Smooth muscle cell of the brain vasculature (primary cell): ENCODE measurements around the gene SKA3.
"Not testable (repeated sequence)": the region's sequence is repeated elsewhere in the genome, so short reads cannot be mapped to it uniquely, and the experiment has no call there.

ENCODE experiments used
- DNase-seq: peaks from one replicate; pipeline ENCODE4 v3.0.0-alpha.2; 2012; ENCODE audit warnings: low read depth, low spot score

The SKA3 gene

DNA sequence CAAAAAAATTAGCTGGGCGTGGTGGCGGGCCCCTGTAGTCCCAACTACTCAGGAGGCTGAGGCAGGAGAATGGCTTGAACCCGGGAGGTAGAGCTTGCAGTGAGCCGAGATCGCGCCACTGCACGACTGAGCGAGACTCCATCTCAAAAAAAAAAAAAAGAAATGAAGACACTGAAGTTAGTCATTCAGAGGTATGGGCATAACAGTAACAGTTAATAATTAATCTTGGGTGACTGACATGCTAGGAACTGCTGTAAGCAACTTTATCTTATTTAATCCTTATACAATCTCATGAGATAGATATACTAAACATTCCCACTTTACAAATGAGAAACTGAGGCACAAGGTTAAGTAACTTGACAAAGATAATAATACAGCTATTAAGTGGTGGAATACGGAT is 4.9 kb downstream of the SKA3 start:
- DNase-seq: no peak

GRCh38 chr13:21165606-21166005 is 10.7 kb downstream of the SKA3 start:
- DNase-seq: not testable (repeated sequence)

DNA sequence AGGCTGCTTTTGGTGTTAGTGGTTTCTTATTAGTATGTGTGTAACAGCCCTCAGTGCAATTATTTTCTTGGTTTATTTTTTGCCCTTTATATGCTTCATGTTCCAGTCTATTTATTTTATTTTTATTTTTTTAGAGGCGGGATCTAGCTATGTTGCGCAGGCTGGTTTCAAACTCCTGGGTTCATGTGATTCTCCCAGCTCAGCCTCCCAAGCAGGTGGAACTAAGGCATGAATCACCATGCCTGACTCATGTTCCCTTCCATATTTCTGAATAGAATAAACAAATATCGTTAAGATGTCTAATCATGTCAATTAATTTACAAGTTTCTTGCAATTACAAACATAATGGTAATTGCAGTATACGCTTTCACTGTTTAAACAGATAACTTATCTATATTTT is 11.7 kb downstream of the SKA3 start:
- no peak for DNase-seq

- no peak for DNase-seq
Observed at GRCh38 chr13:21152251-21152899, 24.0 kb downstream of the SKA3 start.

DNA sequence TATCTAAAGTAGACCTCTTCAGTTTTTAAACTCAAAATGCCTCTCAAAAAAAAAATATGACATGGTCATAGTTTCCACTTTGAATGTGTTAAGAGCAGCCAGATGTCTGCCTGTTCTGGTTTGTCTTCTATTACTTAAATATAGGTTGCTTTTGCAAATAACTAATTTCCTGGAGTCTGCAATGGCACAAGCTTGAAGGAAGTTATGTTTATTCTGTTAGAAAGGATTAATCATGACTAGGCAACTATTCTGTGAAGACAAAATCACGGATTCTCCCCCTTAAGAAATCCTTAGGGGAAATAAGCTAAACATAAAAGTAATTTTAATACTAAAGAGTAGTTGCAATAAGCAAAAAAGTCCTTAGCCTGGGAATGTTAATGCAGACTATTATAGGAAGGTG is 26.3 kb downstream of the SKA3 start:
- no peak for DNase-seq

DNA sequence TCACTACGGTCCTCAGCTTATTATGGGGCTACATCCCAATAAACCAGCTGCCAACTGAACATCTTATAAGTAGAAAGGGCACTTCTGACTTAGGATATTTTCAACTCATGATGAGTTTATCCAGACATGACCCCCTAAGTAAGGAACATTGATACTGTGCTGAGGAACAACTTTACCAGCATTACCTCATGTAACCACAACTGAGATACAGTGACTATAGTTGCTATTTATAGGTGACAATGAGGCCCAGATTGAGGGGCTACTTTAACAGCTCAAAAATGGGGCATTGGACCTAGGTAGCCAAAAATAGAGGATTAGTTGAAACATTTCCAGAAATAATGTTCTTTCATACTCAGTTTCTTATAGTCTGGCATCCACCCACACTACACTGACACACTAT is 26.8 kb downstream of the SKA3 start:
- DNase-seq: no peak

DNA sequence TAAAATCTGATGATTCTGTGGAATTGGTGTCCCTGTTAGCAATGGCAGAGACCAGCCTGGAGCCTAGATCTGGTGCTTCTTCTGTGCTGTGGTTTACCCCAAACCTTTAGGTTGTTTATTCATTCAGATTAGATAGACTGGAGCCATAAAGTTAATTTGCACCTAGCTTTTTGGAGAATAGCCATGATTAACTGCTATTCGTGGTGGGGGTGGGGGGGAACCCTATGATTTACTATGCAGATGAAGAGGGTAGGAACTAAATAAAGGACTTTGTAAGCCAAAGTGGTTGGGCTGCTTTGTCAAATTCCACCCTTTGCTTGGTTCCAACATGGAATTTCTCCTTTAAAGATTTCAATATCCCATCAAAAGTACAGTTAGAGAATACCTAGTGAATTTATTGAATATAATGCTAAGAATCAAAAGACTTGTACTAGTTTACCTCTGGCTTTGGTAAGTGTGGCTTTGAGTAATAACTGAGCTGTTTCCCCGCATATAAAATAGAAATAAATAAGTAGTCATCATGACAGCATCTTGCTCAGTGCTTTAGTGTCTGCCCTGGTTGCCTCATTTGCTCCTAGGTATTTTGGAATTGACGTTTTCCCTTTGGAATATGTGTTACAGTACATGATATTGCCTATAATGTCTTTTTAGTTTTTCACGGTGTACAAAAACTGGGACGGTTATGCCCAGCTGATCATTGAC is 27.6 kb downstream of the SKA3 start:
- no peak for DNase-seq

- DNase-seq: no peak
Observed at GRCh38 chr13:21147827-21148226, 28.5 kb downstream of the SKA3 start.

DNA sequence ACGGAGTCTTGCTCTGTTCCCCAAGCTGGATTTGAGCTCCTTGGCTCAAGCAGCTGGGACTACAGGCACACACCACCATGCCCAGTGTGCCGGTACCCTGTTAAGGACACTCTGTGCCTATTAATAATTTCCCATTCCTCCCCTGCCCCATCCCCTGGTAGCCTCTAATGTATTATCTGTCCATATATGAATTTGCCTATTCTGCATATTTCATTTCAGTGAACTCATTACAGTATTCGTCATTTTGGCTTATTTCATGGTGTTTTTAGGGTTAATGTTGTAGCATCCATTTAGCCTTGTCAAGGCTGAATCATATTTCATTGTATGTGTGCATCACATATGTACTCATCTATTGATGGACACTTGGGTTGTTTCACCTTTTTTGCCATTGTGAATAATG is 33.6 kb downstream of the SKA3 start:
- DNase-seq: no peak

- DNase-seq: no peak
Observed at GRCh38 chr13:21139374-21139773, 37.0 kb downstream of the SKA3 start.

GRCh38 chr13:21138561-21138960 is 37.8 kb downstream of the SKA3 start:
- DNase-seq: no peak

- DNase-seq: no peak
Observed at GRCh38 chr13:21137696-21138095, 38.7 kb downstream of the SKA3 start.

DNA sequence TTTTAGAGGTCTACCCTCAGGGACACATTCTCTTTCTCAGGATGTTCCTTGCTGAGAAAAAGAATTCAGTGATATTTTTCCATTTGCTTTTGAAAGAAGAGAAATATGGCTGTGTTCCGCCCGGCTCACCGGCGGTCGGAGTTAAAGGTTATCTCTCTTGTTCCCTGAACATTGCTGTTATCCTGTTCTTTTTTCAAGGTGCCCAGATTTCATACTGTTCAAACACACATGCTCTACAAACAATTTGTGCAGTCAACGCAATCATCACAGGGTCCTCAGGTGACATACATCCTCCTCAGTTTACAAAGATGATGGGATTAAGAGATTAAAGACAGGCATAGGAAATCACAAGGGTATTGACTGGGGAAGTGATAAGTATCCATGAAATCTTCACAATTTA is 40.5 kb downstream of the SKA3 start:
- DNase-seq: not testable (repeated sequence)

GRCh38 chr13:21134475-21134874 is 41.9 kb downstream of the SKA3 start:
- DNase-seq: no peak

DNA sequence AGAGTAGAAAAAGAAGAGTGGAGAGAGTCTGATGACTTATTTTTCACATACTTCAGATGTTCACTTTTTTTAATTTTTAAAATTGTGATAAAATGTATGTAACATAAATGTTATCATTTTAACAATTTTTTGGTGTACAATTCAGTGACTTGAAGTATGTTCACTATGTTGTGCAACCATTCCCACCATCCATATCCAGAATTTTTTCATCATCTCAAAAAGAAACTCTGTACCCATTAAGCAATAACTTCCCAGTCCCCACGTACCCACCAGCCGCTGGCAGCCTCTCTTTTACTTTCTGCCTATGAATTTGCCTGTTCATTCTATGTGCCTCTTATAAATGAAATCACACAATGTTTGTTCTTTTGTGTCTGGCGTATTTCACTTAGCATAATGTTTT is 43.3 kb downstream of the SKA3 start:
- DNase-seq: no peak

DNA sequence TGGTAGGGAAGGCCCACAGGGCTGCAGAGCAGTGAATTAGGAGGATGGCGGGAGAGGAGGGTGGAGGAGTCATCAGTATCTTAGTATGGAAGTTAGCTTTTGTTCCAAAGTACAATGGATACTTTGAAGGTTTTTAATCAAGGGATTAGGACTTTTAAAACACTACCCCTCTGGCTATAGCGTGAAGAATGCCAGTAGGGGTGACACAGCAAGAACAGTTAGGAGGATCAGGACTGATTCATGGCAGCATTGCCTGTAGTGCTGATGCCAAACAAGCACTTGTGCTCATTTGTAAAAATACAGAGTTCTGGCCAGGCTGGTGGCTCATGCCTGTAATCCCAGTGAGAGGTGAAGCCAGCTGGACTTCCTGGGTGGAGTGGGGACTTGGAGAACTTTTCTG is 46.2 kb downstream of the SKA3 start:
- no peak for DNase-seq

DNA sequence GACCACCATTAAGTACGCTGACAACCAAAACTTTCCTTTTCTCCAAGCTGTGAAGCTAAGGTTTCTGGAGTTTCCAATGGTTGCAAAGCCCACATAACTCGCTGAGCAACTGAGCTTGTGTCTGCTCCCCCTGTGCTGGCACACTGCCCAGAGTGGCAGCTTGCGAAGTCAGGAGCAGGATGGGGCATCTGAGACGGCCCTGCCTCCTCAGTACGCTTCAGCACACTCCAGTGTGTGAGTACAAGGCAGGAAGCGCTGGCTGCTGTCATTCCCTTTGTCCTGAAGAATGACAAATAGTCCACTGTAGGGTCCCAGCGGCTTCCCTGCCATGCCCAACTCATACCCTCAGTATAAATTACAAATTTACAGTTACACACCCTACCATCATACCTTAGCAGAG is 51.5 kb downstream of the SKA3 start:
- no peak for DNase-seq

- DNase-seq: no peak
Observed at GRCh38 chr13:21123956-21124355, 52.4 kb downstream of the SKA3 start.

DNA sequence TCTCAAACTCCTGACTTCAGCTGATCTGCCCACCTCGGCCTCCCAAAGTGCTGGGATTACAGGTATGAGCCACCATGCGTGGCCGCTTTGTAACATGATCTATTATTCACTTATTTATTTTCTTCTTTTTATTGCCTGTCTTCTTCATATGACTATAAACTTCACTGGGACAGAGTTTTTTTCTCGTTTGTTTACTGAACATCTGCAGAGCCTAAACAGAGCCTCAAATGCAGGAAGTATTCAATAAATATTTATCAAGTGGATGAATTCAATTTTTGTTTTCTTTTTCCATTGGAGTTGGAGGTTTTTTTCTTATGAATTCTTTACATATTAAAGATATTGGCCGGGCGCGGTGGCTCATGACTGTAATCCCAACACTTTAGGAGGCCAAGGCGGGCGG is 54.7 kb downstream of the SKA3 start:
- DNase-seq: no peak

DNA sequence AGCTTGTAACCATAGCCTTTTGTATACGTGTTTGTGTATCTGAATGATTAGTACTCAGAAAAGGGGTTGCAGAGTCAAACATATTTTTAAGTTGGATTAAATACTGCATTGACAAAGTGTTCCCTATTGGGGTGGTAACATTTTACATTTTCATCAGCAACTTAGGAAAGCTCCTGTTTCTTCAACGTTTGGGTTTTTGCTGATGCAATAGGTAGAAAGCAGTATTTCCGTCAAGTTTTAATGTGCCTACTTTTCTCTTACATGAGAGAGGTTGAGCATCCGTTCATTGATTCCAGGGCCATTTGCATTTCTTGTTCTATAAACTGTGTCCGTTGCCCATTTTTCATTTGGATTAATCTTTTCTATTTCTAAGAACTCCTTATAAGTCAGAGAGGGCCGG is 56.2 kb downstream of the SKA3 start:
- DNase-seq: no peak

DNA sequence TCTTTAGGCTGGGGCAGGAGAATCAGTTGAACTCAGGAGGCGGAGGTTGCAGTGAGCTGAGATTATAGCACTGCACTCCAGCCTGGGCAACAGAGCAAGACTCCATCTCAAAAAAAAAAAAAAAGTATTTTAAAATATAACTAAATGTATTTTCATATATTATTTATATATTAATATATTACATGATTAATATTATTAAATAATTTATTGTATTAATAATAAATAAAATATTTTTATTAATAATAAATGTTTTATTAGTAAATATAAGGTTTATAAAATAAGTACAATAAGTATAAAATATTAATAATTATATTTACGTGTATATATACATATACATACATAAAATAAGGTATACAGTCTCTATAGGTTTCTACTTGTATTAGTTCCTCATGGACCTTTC is 56.8 kb downstream of the SKA3 start:
- DNase-seq: no peak

- no peak for DNase-seq
Observed at GRCh38 chr13:21118180-21118579, 58.2 kb downstream of the SKA3 start.

DNA sequence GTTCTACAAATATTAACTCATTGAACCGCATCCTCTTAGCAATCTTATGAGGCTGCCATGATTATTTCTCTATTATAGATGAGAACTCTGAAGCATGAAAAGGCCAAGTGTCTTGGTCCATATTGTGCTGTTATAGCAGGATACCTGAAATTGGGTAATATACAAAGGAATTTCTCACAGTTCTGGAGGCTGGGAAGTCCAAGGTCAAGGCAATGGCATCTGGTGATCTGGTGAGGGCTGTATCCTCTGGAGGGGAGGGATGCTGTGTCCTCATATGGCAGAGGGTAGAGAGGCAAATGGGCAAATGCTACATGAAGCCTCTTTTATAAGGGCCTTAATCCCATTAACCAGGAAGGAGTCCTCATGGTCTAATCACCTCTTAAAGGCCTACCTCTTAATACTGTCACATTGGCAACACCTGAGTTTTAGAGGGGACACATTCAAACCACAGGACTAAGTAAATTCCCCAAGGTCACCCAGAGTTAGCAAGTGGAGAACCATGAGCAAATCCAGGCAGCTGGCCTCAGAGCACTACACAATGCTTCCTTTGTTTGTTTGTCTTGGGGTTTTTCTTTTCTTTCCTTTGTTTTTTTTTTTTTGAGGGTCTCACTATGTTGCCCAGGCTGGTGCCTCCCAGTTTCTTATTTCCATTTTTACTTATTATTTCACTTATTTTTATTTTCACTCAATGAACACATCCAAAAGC is 59.1 kb downstream of the SKA3 start:
- DNase-seq: no peak
